NCI-H2196 treated with DMSO at 0.1 percent for 48 hours (cell line): ENCODE results near the gene MBTPS1.
A peak's percentile ranks its signal among the peaks of the same experiment; 100 is the strongest.

Experiments
- DNase-seq: peaks from one replicate; lab custom pipeline; 2025; ENCODE audit not compliant: unreplicated experiment; lab: John Stamatoyannopoulos, UW

MBTPS1 gene

GRCh38 chr16:84080378-84080777 is 36.4 kb downstream of the MBTPS1 start:
- DNase-seq, result no peak

DNA sequence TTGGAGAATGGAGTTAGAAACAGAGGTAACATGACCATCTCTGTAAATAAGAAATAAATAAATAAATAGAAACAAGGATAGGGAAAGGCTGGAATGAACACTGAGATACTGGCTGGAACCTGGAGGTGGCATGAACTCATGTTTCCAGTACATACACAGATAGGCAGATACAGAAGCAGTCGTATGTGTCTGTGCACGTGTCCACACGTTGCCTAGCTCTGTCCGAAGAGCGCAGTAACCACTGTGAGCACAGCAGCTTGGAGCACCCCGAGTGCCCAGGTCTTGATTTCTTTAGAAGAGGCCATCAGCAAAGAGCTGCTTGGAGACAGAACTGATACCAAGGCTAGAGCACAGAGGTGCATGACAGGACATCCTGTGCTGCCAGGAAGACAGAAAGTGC is 37.1 kb downstream of the MBTPS1 start:
- no peak for DNase-seq

DNA sequence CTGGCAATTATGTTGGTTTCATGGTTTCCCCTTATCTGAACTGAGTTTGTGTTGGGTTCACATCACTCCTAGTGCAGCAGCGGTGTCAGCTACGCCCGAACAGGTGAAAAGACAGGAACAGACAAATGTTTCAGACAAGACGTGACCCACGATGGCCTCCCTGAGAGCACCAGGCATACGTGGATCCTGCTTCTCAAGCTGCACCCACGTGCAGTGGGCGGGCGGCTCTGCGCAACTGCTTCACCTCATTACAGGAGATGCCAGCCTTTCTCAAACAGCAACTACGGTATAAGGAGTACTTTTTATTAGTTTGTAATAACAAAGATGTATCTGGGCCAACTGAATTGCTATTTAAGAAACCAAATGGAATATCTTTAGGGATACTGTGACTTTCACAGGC is 41.4 kb downstream of the MBTPS1 start:
- no peak for DNase-seq

GRCh38 chr16:84074721-84075120 is 42.0 kb downstream of the MBTPS1 start:
- no peak for DNase-seq

GRCh38 chr16:84072014-84072413 is 44.7 kb downstream of the MBTPS1 start:
- no peak for DNase-seq

- no peak for DNase-seq
Observed at GRCh38 chr16:84071121-84071520, 45.6 kb downstream of the MBTPS1 start.

DNA sequence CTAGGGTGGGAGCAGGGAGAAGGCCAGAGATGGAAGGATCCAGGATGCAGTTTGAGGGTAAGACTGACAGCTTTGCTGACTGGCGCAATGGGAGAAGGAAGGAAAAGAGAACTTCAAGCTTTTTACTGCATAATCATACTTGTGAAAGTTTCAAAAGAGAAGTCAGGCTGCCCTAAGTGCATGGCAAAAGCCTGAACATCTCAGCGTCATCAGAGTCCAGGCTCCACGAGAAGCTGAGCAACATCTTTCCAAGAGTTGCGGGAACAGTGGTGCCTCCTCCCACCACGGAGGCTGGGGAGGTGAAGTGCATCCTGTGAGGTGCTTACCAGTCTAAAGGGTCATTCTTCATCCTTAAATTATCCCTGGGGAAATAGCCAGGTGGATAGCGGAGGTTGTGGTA is 47.2 kb downstream of the MBTPS1 start:
- DNase-seq, result no peak

GRCh38 chr16:84068783-84069462 is 47.8 kb downstream of the MBTPS1 start:
- DNase-seq, result no peak

DNA sequence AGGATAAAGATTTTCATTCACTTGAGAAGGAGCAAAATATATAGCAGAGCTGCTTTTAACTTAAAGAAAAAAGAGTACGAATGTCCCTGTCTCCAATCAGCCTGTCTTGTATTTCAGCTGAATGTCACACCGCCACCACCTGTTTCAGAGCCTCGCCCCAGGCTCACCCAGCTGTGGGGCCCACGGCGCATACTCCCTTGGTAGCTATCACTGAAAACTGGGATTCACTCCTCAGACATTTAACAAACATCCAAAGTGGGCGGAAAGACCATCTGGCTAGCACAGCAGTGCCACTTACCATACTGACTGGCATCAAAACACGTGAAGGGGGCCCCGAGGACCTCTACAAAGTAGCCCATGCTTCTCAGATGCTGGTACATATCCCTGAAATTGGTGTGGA is 48.7 kb downstream of the MBTPS1 start:
- DNase-seq, result no peak

DNA sequence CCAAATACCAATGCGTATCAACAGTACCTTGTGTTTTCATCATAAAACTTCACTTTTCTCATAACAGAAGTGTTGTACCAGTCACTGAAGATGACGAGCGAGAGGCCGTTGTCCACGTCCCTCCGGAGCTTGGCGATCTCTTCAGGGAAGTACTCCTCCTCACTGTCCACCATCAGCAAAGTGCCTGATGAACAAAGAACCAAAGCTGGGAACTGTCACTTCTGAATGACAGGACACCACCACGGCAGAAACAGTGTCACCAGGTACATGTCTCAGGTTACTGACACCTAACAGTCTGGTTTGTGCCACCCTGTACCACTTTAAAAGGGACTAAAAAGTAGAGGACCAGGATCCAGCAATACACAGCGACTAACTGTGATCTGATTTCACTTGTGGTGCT is 49.1 kb downstream of the MBTPS1 start:
- DNase-seq, result no peak

GRCh38 chr16:84065536-84066132 is 51.1 kb downstream of the MBTPS1 start:
- no peak for DNase-seq

DNA sequence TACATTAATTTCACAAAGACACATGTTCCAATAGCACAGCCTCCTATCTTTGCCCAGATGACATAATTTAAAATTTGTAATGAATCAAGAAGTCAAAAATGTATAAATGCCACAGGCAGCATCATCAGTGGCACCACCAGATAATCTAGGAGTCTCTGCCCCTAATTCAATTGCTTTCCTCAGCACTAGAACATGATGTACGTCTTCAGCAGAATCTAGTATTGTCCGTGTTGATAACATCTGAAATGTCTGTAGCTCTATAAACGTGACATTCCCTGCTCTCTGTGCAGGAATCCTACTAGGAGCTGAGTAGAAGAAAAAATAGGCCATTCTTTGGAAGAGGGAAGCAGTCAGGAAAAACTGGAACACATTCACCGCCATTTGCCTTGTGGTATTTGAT is 52.8 kb downstream of the MBTPS1 start:
- DNase-seq, result no peak

DNA sequence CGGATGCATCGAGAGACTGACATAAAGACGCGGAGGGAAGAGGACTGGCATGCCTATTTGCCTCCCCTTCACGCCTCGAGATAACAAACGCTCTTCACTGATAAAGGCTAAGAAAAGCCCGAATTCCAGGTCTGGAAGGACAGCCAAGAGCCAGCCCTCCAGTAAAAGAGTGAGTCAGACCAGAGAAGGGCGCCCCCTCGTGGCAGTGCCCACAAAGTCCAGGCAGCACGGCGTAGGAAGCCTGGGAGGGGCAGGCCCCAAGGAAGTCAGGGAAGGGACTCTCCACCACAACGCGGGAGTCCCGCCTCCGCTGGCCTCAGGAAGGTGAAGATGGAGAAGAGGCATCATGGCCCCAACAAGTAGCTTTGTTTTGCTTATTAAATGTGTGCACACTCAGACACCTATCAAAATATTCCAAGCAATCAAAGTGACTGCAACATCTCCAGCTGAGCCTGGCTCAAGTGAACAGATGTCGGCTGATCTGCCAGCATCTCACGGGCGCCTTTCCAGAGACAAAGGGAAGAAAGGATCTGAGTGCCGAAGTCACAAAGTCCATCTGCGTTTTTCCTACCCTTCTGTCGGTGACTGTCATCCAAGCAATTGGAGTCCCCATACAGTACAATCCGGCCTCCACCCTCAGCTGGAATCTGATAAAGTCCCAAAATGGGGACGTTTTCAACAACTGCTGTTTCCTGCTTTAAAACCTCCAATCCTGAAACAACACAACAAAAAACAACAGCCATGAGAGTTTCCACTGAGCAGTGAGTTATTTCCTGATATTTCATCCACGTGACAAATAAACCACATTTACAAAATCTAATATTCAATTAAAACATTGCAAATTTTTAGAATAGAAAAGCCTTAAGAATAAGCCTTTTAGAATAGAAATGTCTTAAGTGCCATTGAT is 53.8 kb downstream of the MBTPS1 start:
- peak; percentile 40 for DNase-seq

GRCh38 chr16:84061236-84061819 is 55.4 kb downstream of the MBTPS1 start:
- DNase-seq, result no peak

- no peak for DNase-seq
Observed at GRCh38 chr16:84059946-84060901, 56.5 kb downstream of the MBTPS1 start.

- no peak for DNase-seq
Observed at GRCh38 chr16:84059111-84059510, 57.6 kb downstream of the MBTPS1 start.

DNA sequence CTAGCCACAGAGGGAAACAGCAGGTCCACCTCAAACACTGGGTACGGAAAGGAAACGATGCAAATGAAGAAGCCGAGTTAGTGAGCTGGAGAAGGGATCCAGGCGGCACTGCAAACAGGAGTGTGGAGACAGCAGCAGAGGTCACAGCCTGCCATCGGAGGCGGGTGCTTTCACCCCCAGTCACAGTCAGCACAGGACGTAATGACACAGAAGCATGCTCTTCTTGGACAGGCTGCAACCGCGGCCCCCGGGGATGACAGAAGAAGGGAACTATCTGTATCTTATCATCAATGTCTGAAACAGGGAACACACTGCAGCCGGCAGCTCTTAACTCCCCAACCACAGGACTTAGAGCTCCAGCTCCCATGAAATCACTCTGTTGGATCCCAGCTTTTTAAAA is 58.1 kb downstream of the MBTPS1 start:
- DNase-seq, result no peak

DNA sequence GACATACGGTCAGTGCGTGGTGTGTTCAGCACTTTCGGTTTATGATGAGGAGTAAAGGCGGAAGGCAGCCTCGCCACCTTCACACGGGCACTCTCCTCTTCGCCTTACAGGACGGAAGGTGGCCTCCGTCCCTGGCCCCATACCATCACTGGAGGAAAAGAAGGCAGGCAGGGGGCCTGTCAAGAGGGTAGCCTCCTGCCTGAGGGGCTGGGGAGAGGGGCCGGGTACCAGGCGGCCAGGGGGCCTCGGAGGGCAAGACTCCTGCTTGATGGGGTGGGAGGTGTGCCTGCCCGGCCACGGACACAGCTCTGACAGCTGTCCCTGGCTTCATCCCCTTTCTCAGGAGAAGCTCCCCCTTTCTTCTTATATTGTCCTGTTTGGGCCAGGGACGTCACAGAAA is 58.5 kb downstream of the MBTPS1 start:
- DNase-seq, result no peak

DNA sequence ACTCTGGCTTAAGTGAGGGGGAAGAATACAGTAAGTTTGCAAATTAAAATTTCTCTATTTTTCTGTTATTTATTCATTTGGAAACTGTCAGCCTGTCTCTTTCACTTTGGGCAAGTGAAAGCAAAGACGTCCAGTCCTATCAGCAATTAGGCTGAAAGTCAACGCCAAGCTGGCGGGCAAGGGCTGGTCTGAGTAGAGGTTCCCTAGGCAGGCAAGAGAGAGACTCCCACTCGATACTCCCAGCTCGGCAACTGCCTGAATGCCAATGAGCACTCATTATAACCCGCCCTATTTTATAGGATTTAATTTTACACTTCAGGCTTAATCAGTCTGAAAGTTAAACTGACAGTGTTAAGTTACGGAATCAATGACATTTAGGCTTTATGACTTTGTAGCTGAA is 59.8 kb downstream of the MBTPS1 start:
- DNase-seq, result no peak

DNA sequence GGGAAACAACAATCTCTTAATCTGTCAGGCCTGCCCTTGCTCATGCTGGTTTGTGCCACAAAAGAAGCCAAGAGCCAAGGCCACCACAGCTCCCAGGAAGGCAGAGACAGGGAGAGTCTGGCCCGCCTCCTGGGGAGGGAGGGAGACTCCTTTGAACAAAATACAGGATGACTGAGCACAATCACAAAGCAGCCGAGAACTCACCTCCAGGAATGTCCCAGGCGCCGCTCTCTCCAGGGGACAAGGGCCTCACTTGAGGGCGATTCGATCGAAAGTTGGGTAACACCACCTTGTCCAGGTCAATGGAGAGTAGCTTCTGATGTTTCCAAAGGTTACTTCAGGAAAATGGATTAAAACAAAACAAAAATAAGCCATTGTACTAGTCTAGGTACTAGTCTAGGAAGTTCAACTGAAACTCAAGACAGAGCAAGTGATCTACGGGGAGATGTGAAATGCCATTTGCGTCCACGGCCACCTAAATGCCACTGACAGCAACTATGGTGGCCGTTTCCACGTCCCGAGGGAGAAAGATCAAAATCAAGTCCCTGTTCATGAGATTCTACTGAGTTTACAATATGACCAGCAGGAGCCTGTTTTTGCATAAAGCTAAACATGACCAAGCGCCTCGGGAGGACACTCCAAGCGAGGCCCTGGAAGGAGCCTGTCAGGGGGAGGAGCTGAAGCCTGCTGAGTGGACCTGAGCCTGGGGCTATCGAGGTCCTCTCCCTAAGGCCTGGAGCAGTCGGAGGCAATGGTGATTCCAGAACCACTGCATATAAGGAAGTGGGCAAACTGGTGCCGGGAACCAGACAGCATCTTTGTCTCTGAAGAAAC is 60.7 kb downstream of the MBTPS1 start:
- DNase-seq, result no peak
